Measurements from ENCODE around the gene PACSIN3. TPM values are rescaled to one million over a fixed set of nuclear protein-coding genes. Genes with fewer than 3 reads are reported as not detected.
A peak's percentile ranks its signal among the peaks of the same experiment; 100 is the strongest.
"Not testable (repeated sequence)": the region's sequence is repeated elsewhere in the genome, so short reads cannot be mapped to it uniquely, and the experiment has no call there.

Gene PACSIN3
- total RNA-seq, 4 donors from 2014 or later = 55.9 to 95.7 (median 65.0) TPM

- WGBS, 2 donors = 85 to 96% methylated on average over 6 of the region's 6 CpGs
- intact Hi-C loops (cut with DNase I) = no loop called here
- Histone ChIP-seq H3K4me3 (no peak overlapping the region), H3K36me3 (no peaks in the 10 kb centered on the region), H3K27ac (no peak overlapping the region), H3K27me3 (no peaks in the 10 kb centered on the region), H3K4me1 (peaks cover 4 to 18% (median 5%) of the 10 kb centered on the region in 3 donors), H3K9me3 (no peaks in the 10 kb centered on the region)
- no peak for TF ChIP-seq CTCF (IDR thresholded peaks at IDR 0.05)
- TF ChIP-seq POLR2A (IDR thresholded peaks at IDR 0.05) = no peak
- DNase-seq = no peak
Observed at GRCh38 chr11:47207459-47207858, 21.2 kb upstream of the PACSIN3 start.

GRCh38 chr11:47206577-47206976 lies 20.3 kb upstream of the PACSIN3 start:
- intact Hi-C loops (cut with DNase I); H3K4me3 ChIP-seq; H3K9me3 ChIP-seq; H3K36me3 ChIP-seq; H3K27ac ChIP-seq; DNase-seq; H3K27me3 ChIP-seq: not testable (repeated sequence)
- peaks cover 4 to 17% (median 5%) of the 10 kb centered on the region in 3 donors for H3K4me1 ChIP-seq
- 86 to 92% methylated on average over 5 of the region's 5 CpGs for WGBS, 2 donors

- 16 to 38% methylated on average over 2 of the region's 2 CpGs for WGBS, 2 donors
- Histone ChIP-seq H3K36me3 (no peaks in the 10 kb centered on the region), H3K27me3 (no peaks in the 10 kb centered on the region), H3K27ac (peak overlapping the region; percentile 53 to 71 (median 59)), H3K4me3 (no peak overlapping the region), H3K4me1 (peaks cover 4 to 17% (median 5%) of the 10 kb centered on the region in 3 donors), H3K9me3 (no peaks in the 10 kb centered on the region)
- TF ChIP-seq POLR2A (IDR thresholded peaks at IDR 0.05) (no peak), CTCF (IDR thresholded peaks at IDR 0.05) (no peak)
- no peak for DNase-seq
- intact Hi-C loops (cut with DNase I) = no loop called here
Observed at GRCh38 chr11:47204637-47204989, 18.4 kb upstream of the PACSIN3 start.

GRCh38 chr11:47202576-47202975 lies 16.3 kb upstream of the PACSIN3 start:
- H3K36me3 ChIP-seq = no peaks in the 10 kb centered on the region
- intact Hi-C loops (cut with DNase I) = no loop called here
- H3K9me3 ChIP-seq = no peaks in the 10 kb centered on the region
- H3K27me3 ChIP-seq = no peaks in the 10 kb centered on the region
- DNase-seq = no peak
- H3K4me3 ChIP-seq = no peak overlapping the region
- 40 to 94% methylated on average over 1 to 4 of the region's 5 CpGs for WGBS, 2 donors
- peaks cover 4 to 17% (median 5%) of the 10 kb centered on the region in 3 donors for H3K4me1 ChIP-seq
- H3K27ac ChIP-seq = no peak overlapping the region
- TF ChIP-seq CTCF (IDR thresholded peaks at IDR 0.05) (no peak), POLR2A (IDR thresholded peaks at IDR 0.05) (no peak)

GRCh38 chr11:47201015-47201414 lies 14.8 kb upstream of the PACSIN3 start:
- Histone ChIP-seq H3K36me3 (no peaks in the 10 kb centered on the region), H3K4me1 (peaks cover 4 to 24% (median 5%) of the 10 kb centered on the region in 3 donors), H3K4me3 (no peak overlapping the region), H3K27me3 (no peaks in the 10 kb centered on the region), H3K9me3 (no peaks in the 10 kb centered on the region), H3K27ac (no peak overlapping the region)
- no peak for DNase-seq
- WGBS, 2 donors = 84 to 87% methylated on average over 4 of the region's 4 CpGs
- TF ChIP-seq CTCF (IDR thresholded peaks at IDR 0.05) (no peak), POLR2A (IDR thresholded peaks at IDR 0.05) (no peak)
- intact Hi-C loops (cut with DNase I) = no loop called here

GRCh38 chr11:47198161-47198560 lies 11.9 kb upstream of the PACSIN3 start:
- WGBS, 2 donors = 93 to 95% methylated on average over 6 to 9 of the region's 9 CpGs
- H3K27ac ChIP-seq; H3K9me3 ChIP-seq; intact Hi-C loops (cut with DNase I); H3K36me3 ChIP-seq; H3K4me3 ChIP-seq; DNase-seq; H3K27me3 ChIP-seq: not testable (repeated sequence)
- H3K4me1 ChIP-seq = peaks cover 3 to 35% (median 4%) of the 10 kb centered on the region in 3 donors
